HG03457 (cell line): ENCODE measurements around the gene DLEC1.
"Not testable (repeated sequence)": the region's sequence is repeated elsewhere in the genome, so short reads cannot be mapped to it uniquely, and the experiment has no call there.

Experiments
- ATAC-seq: cut with Tn5 transposase; IDR thresholded peaks from one replicate; pipeline ENCODE4 v1.9.1; 2021; ENCODE audit warnings: moderate number of reproducible peaks; ENCODE audit not compliant: unreplicated experiment

DLEC1 gene

GRCh38 chr3:38119821-38120692 lies 81.0 kb downstream of the DLEC1 start:
- ATAC-seq, result no peak

GRCh38 chr3:38120693-38121450 lies 81.9 kb downstream of the DLEC1 start:
- ATAC-seq, result no peak

- ATAC-seq, result no peak
These were observed 82.4 kb downstream of the DLEC1 start for GRCh38 chr3:38121451-38121831.

- ATAC-seq, result no peak
These were observed 82.9 kb downstream of the DLEC1 start for GRCh38 chr3:38121832-38122461.

DNA sequence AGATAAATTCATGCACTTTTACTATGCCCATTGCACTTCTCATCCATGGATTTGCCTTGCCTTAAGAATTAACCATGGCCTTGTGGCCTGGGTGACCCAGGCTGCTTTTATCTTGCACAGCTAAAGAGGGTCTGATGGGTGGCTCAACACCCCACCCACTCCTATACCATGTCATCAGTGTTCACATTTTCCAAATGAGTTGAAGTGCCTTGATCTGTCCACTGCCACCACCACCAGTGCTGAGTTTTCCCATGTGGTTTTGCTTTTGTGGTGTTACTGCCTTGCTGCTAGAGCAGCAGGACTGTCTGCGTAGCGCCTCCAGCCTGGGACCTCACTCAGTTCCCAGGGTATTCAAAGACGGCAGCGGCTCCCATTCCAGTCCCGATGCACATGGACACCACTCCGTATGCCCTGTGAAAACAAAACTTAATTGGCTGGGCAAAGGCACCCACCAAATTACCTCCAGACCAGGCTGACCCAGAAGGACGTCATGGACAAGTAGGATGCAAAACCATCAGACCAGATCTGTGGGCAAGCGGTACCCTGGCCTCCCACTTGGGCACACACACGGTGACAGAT lies 83.8 kb downstream of the DLEC1 start:
- no peak for ATAC-seq

- ATAC-seq, result no peak
These were observed 85.5 kb downstream of the DLEC1 start for GRCh38 chr3:38124324-38125122.

DNA sequence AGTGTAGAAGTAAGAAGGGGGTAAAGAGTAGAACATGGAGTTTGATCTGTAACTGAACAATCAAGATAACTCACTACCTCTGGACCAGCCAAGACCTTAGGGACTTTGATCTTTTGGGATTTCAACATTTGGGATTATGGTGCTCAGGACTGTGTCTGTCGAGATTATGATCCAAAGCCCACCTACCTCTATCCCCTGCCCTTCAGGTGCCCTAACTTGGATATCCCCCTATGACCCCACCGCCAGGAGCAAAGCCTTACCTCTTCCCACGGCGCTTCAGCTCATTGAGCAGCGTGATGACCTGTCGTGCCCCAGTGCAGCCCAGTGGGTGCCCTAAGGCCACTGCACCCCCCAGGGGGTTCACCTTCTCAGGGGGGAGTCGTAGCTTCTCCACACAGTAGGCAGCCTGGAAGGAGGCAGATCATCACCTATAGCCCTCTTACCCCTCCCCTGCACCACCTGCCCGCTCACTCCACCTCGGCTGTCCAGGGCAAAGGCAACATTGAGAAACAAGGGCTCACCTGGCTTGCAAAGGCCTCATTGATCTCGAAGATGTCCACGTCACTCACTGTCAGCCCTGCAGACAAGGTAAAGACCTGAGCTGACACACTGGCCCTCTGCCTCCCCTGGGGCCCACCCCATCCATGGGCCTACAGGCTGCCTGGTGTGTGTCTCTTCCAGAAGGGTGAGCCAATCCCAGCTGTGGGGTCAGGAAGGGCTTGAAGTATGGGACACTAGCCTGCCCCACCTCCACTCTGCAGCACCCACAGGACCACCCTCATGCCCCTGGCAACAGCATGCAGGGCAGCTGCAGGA lies 86.5 kb downstream of the DLEC1 start:
- no peak for ATAC-seq

DNA sequence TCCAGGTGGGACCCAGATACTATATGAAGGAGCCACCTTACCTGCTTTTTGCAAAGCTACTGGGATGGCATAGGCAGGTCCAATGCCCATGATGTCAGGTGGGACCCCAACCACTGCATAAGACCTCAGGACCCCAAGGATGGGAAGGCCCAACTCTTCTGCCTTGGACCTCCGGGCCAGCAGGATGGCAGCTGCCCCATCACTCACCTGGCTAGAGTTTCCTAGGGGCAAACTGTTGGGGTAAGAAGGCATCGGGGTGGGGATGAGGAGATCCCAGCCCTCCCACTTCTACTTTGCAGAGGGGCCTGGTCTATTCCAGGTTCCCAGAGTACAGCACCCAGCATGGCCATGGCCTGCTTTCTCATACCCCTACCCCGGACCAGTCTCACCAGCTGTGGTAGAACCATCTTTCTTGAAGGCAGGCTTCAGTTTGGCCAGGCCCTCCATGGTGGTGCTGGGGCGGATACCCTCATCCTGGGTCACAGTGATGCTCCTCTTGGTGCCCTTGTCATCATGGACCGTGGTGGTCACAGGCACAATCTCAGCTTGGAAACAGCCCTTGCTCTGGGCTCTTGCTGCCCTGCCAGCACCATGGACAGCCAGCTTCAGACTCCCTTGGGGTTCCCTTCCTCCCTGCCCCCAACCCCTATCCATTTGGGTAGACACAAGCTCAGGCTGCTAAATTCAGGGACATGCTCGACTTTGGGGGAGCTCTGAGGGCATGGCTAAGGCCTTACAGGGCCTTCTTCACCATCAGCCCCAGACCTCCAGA lies 87.3 kb downstream of the DLEC1 start:
- no peak for ATAC-seq

- no peak for ATAC-seq
These were observed 88.7 kb downstream of the DLEC1 start for GRCh38 chr3:38127611-38128302.

DNA sequence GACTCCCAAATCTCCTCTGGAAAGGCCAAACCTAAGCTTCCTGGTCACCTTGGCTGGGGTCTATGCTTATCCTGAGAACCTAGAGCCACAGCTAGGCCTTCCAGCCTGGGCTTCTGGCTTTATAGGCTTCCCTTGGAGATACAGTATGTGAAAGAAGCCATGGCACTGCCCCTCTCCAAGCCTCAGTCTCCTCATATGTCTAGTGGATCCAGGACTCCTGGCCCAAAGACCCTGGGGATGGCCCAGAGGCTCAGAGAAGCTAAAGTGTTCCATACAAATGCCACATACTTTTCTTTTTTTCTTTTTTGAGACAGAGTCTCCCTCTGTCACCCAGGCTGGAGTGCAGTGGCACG lies 89.3 kb downstream of the DLEC1 start:
- no peak for ATAC-seq

GRCh38 chr3:38129058-38129457 lies 90.0 kb downstream of the DLEC1 start:
- ATAC-seq, result no peak

GRCh38 chr3:38130631-38131065 lies 91.6 kb downstream of the DLEC1 start:
- ATAC-seq, result no peak

DNA sequence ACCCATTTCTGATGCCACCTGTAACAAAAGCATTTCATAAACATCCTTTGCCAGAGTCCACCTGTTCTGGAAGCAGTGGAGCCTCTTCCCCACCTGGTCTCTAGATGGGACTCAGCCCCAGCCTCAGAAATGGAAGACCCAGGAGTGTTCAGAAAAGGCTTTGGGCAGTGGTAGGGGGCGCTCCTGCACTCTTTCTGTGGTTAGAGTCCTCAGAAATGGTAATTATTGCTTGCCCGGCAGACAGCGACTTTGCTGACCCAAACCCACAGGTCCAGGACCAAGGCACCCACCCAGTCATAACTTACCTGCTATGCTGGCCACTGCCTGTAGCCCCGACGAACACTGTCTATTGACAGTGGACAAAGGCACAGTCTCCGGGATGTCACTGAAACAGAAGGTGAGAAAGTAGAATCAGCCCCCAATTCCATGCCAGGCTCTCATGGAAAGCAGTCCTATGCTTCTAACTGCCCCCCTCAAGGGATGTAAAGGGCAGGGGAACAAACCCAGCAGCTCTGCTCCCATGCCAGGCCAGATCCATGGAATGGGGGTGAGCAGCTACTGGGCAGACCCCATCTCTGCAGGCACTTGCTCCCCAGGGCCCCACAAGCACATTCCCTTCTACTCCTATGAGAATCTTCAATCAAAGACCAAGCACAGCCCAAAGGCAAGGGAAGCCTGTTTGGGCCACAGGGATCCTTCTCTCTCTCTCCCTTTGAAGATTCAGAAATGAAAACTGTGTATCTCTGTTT lies 92.8 kb downstream of the DLEC1 start:
- ATAC-seq, result no peak

- no peak for ATAC-seq
These were observed 94.2 kb downstream of the DLEC1 start for GRCh38 chr3:38133209-38133556.

DNA sequence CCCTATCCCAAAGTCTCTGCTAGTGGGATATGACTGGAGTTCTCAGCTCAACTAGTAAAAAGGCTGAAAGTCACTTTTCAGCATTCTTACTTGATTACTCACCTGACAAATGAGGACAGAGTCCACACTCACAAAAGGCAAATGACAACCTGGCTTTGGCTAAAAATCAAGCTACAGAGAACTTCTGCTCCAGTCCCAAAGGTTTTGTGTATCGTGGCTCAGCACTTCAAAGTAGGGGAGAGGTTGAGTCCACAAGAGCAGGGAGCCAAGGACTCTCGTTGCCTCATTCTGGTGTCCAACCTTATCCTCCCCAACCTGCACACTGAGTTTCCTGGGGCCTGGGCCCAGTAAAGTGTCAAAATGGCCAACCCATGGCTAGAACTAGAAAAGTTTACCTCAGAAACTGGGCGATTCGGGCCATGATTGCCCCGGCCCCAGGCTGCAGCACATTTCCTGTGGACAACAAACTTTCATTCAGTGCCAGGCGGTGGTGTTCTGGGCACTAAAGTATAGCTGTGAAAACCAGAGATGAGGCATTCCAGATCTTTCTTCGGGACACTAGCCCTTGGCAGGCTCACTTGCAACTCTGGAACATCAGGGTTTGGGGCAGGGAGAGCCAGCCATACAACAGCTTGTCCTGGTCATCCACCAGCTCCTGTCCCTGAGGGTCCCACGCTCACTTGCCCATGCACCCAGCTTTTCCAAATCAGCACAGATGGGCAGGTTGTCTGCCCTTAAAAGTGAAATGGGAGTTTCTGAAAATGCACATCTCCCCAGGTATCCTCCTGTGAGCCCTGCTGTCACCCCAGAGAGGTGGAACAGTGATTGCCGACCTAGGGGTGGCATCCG lies 94.8 kb downstream of the DLEC1 start:
- no peak for ATAC-seq

GRCh38 chr3:38134517-38135143 lies 95.6 kb downstream of the DLEC1 start:
- not testable (repeated sequence) for ATAC-seq
